GM12878 (cell line): ENCODE data around the gene NOTCH4. TPM values are rescaled to one million over a fixed set of nuclear protein-coding genes. Genes with fewer than 3 reads are reported as not detected.

Experiments
- ATAC-seq: fragments of 200-7000 bp; cut with Tn5 transposase; 3 replicates; pipeline ENCODE4 v1.9.1; 2020; ENCODE audit warnings: mild to moderate bottlenecking, moderate library complexity
- BruUV-seq: library from RNA; stranded (reverse); fragments of 400-500 nt; replicated peaks from 2 replicates; lab custom pipeline; 2021; lab: Mats Ljungman, UMichigan
- CTCF ChIA-PET: fragments of 300-600 bp; sonication (Branson Sonifier 250); formaldehyde crosslinking; extraction: SDS; loops from one replicate; lab custom pipeline; 2021; ENCODE audit warnings: inconsistent platforms; lab: Yijun Ruan, JAX
- POLR2A ChIA-PET: fragments of 350-600 bp; formaldehyde crosslinking; extraction: SDS; loops from one replicate; lab custom pipeline; 2021; ENCODE audit warnings: inconsistent platforms; lab: Charles Lee
- RAD21 ChIA-PET: fragments of 300-600 bp; sonication (Branson Sonifier 250); formaldehyde crosslinking; loops from one replicate; lab custom pipeline; 2023; ENCODE audit warnings: antibody characterized with exemption; ENCODE audit not compliant: unreplicated experiment; lab: Charles Lee
- SMC1A ChIA-PET: fragments of 300-600 bp; sonication (Branson Sonifier 250); formaldehyde crosslinking; loops from one replicate; lab custom pipeline; 2023; ENCODE audit not compliant: unreplicated experiment, uncharacterized antibody; lab: Charles Lee
- DNase-seq: peaks from one replicate; pipeline ENCODE4 v3.0.0-alpha.2; 2011; ENCODE audit warnings: low read depth, low spot score
- FAIRE-seq: peaks from 3 replicates; lab custom pipeline; 2011; peaks lifted over from hg19 to GRCh38; lab: Jason Lieb, UNC
- H2AFZ ChIP-seq: 2 replicates; pipeline ENCODE4 v1.6.0; 2011; ENCODE audit warnings: low read depth, low read length, control low read depth; ENCODE audit not compliant: control insufficient read depth
- H3K27ac ChIP-seq: 2 replicates; pipeline ENCODE4 v1.5.1; 2011; ENCODE audit warnings: control low read depth; ENCODE audit not compliant: control insufficient read depth, insufficient read depth
- H3K27me3 ChIP-seq, 2 experiments: replicated peaks in 1 of 2; 2 replicates each; pipeline versions ENCODE4 v1.6.0 to v1.6.1; 2011; ENCODE audit warnings: low read length in 1 of 2; ENCODE audit not compliant: control insufficient read depth in 2 of 2, insufficient read depth in 2 of 2
- H3K36me3 ChIP-seq, 2 experiments: 2 replicates each; pipeline ENCODE4 v1.5.1; 2011; ENCODE audit warnings: low read length in 1 of 2; ENCODE audit not compliant: control insufficient read depth in 2 of 2, insufficient read depth in 2 of 2
- H3K4me1 ChIP-seq: 2 replicates; pipeline ENCODE4 v1.6.1; 2011; ENCODE audit warnings: mild to moderate bottlenecking, low read length, moderate library complexity, mixed read lengths; ENCODE audit not compliant: control insufficient read depth, insufficient read depth
- H3K4me2 ChIP-seq: 2 replicates; pipeline ENCODE4 v1.6.0; 2011; ENCODE audit warnings: control low read depth; ENCODE audit not compliant: control insufficient read depth, insufficient read depth
- H3K4me3 ChIP-seq: fragments of 200-600 bp; sonication (generic); 2 replicates; pipeline ENCODE4 v1.5.1; 2016
- H3K79me2 ChIP-seq: 2 replicates; pipeline ENCODE4 v1.6.0; 2011; ENCODE audit warnings: low read length; ENCODE audit not compliant: control insufficient read depth, insufficient read depth
- H3K9ac ChIP-seq: 2 replicates; pipeline ENCODE4 v1.8.0; 2011; ENCODE audit warnings: low read length, control low read depth, mixed read lengths; ENCODE audit not compliant: control insufficient read depth, insufficient read depth
- H3K9me3 ChIP-seq: replicated peaks from 3 replicates; pipeline ENCODE4 v1.5.1; 2011; ENCODE audit warnings: mild to moderate bottlenecking, low read length; ENCODE audit not compliant: control insufficient read depth, insufficient read depth
- H4K20me1 ChIP-seq: 2 replicates; pipeline ENCODE4 v1.6.0; 2011; ENCODE audit not compliant: control insufficient read depth, insufficient read depth
- ATF7 ChIP-seq: fragments of 450-650 bp; IDR thresholded peaks from 2 replicates; pipeline ENCODE4 v1.6.1; 2016; ENCODE audit warnings: low read depth, mild to moderate bottlenecking
- CBFB ChIP-seq: IDR thresholded peaks from 2 replicates; pipeline ENCODE4 v1.6.1; 2016; ENCODE audit warnings: antibody characterized with exemption, low read depth
- CBX5 ChIP-seq: sonication (generic); IDR thresholded peaks from 2 replicates; pipeline ENCODE4 v1.6.1; 2016; ENCODE audit warnings: low read depth, moderate library complexity, mild to moderate bottlenecking, inconsistent platforms
- CEBPB ChIP-seq, 2 experiments: fragments of 150-350 bp in 1 of 2; IDR thresholded peaks; 2 replicates each; pipeline ENCODE4 v1.6.1; 2012 to 2014; ENCODE audit warnings: low read depth in 2 of 2, low read length in 2 of 2, borderline replicate concordance in 1 of 2, inconsistent platforms in 1 of 2
- CREM ChIP-seq: IDR thresholded peaks from 2 replicates; pipeline ENCODE4 v1.6.1; 2014; ENCODE audit warnings: antibody characterized with exemption, low read depth
- HDGF ChIP-seq: fragments of 450-650 bp; IDR thresholded peaks from 2 replicates; pipeline ENCODE4 v1.6.1; 2016; ENCODE audit warnings: antibody characterized with exemption
- MTA2 ChIP-seq: fragments of 450-650 bp; IDR thresholded peaks from 2 replicates; pipeline ENCODE4 v1.6.1; 2016; ENCODE audit warnings: low read depth, mild to moderate bottlenecking, moderate library complexity
- NBN ChIP-seq: fragments of 450-650 bp; IDR thresholded peaks from 2 replicates; pipeline ENCODE4 v1.6.1; 2016
- NR2C1 ChIP-seq: fragments of 450-650 bp; IDR thresholded peaks from 2 replicates; pipeline ENCODE4 v1.6.1; 2017; ENCODE audit warnings: antibody characterized with exemption, mild to moderate bottlenecking, moderate library complexity
- NRF1 ChIP-seq: conservative IDR thresholded peaks from 2 replicates; pipeline ENCODE4 v1.6.1; 2011; ENCODE audit warnings: mild to moderate bottlenecking, low read depth, low read length, improper control_type of control experiment
- TAF1 ChIP-seq: IDR thresholded peaks from 2 replicates; pipeline ENCODE4 v1.6.1; 2011; ENCODE audit warnings: mild to moderate bottlenecking, low read depth, low read length, borderline replicate concordance
- YY1 ChIP-seq: IDR thresholded peaks from 2 replicates; pipeline ENCODE4 v1.6.1; 2011; ENCODE audit warnings: low read depth, mild to moderate bottlenecking, low read length
- WGBS: methylation state at CpG from one replicate; pipeline ENCODE4 v1.1.6; 2016; ENCODE audit warnings: low lambda C conversion rate; ENCODE audit not compliant: insufficient replicate concordance, insufficient coverage; ENCODE audit errors: missing lambda C conversion rate; 5-methylcytosine and 5-hydroxymethylcytosine counted together
- in situ Hi-C: fragments of 300-500 bp; cut with MboI; formaldehyde crosslinking; loops from 9 replicates; pipeline ENCODE4 v1.14.3; 2018; ENCODE audit warnings: mixed read lengths
- intact Hi-C: fragments of 100-400 bp; cut with micrococcal nuclease; formaldehyde crosslinking; loops from one replicate; pipeline ENCODE4 v1.14.2; 2022; ENCODE audit not compliant: unreplicated experiment
- polyA plus RNA-seq, 11 experiments: library from polyadenylated mRNA; depleted of rRNA in 4 of 11; unstranded in 6 of 11; stranded (reverse) in 5 of 11; fragments of >200 nt; fragmentation: Nextera tagmentation in 4 of 11; fragmentation: Illumina TruSeq in 1 of 11; extraction: Ambion mirVana in 4 of 11; extraction: Trizol in 1 of 11; gene quantifications; 1 replicate in 1 of 11; 2 replicates in 10 of 11; pipeline versions ENCODE4 v1.2.1 to v1.2.3, GENCODE V29; 2011 to 2016; ENCODE audit warnings: inconsistent platforms in 2 of 11, missing spikeins in 2 of 11, low read depth in 1 of 11
- total RNA-seq, 4 experiments: library from RNA; depleted of rRNA in 3 of 4; stranded (reverse); fragments of >200 nt in 3 of 4; fragmentation: Illumina TruSeq in 1 of 4; extraction: Trizol in 1 of 4; gene quantifications; 2 replicates each; pipeline versions ENCODE4 v1.2.1 to v1.2.3, GENCODE V29; 2013 to 2021
- TF ChIP-seq, protein P1 (sequence below): fragments of 450-650 bp; IDR thresholded peaks from 2 replicates; pipeline ENCODE4 v1.6.1; 2017; ENCODE audit warnings: low read depth, mild to moderate bottlenecking, moderate library complexity
- TF ChIP-seq, protein P2 (sequence below): IDR thresholded peaks from 2 replicates; pipeline ENCODE4 v1.6.1; 2012; ENCODE audit warnings: low read depth, low read length, improper control_type of control experiment

The NOTCH4 gene
- total and polyA plus RNA-seq, 10 of the 15 experiments (the other 5 are each of a cell fraction or from before 2014, with no cell fraction given) = 0.66 to 3.3 (median 1.4) TPM

DNA sequence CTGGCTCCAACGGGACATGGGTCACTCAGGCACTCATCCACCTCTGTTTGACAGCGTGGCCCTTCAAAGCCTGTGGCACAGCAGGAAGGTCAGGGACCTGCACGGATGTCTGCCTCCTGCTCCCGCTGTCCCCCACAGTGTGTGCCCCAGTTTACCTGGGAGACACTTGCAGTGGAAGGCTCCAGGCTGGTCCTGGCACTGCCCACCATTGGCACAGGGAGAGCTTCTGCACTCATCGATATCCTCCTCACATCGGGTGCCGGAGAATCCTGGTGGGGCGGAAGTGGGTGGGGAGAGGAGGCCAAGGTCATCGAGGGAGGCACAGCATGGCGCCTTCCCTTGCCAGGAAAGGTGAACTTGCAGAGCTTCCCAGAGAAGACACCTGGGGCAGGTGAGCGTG, 6.9 kb downstream of the NOTCH4 start:
- 49% methylated on average over 11 of the region's 11 CpGs for WGBS
- TF ChIP-seq NR2C1 = no peak

DNA sequence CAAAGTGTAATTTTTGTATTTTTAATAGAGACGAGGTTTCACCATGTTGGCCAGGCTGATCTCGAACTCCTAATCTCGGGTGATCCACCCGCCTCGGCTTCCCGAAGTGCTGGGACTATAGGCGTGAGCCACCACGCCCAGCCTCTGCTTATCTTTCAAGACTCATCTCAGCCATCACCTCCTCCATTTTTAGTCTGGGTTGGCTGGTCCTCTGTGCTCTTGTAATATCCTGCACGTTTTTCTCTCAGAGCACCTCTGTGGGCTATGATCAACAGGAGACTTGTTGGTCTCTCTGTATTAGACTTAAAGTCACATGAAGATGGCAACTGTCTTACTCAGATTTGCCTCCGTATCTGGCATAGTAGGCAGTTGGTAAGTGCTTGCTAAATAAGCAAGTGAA, 7.6 kb downstream of the NOTCH4 start:
- FAIRE-seq (no peak), DNase-seq (no peak), ATAC-seq (no peak)
- no peaks in the 10 kb centered on the region for H3K9me3 ChIP-seq
- H3K4me2 ChIP-seq = no peak overlapping the region
- H3K27me3 ChIP-seq = peaks cover 3 to 4% of the 10 kb centered on the region in 2 experiments; a peak in 3 of 4 replicates
- no peaks in the 10 kb centered on the region for H3K36me3 ChIP-seq
- no peaks in the 10 kb centered on the region for H3K79me2 ChIP-seq
- no peaks in the 10 kb centered on the region for H3K4me1 ChIP-seq
- H3K27ac ChIP-seq = no peak overlapping the region
- SMC1A ChIA-PET = no interaction called here
- no peaks in the 10 kb centered on the region for H4K20me1 ChIP-seq
- in situ Hi-C loops (no loop called here), intact Hi-C loops (no loop called here)
- no peak overlapping the region for H3K9ac ChIP-seq
- no TSS peak for BruUV-seq
- WGBS = 48% methylated on average over 10 of the region's 10 CpGs
- CTCF ChIA-PET = no interaction called here
- POLR2A ChIA-PET = no interaction called here
- no peak overlapping the region for H2AFZ ChIP-seq
- TF ChIP-seq CEBPB (IDR thresholded peaks at IDR 0.05; ENCODE audit: borderline replicate concordance in 1 of 2, low read depth in 2 of 2, low read length in 2 of 2) (no peak), CREM (no peak), ATF7 (no peak), YY1 (no peak), CBFB (no peak), NBN (no peak), CBX5 (no peak), MTA2 (no peak), NRF1 (no peak), TAF1 (no peak), HDGF (no peak)
- TF ChIP-seq, protein P1, sequence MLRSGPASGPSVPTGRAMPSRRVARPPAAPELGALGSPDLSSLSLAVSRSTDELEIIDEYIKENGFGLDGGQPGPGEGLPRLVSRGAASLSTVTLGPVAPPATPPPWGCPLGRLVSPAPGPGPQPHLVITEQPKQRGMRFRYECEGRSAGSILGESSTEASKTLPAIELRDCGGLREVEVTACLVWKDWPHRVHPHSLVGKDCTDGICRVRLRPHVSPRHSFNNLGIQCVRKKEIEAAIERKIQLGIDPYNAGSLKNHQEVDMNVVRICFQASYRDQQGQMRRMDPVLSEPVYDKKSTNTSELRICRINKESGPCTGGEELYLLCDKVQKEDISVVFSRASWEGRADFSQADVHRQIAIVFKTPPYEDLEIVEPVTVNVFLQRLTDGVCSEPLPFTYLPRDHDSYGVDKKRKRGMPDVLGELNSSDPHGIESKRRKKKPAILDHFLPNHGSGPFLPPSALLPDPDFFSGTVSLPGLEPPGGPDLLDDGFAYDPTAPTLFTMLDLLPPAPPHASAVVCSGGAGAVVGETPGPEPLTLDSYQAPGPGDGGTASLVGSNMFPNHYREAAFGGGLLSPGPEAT = no peak
- TF ChIP-seq, protein P2, sequence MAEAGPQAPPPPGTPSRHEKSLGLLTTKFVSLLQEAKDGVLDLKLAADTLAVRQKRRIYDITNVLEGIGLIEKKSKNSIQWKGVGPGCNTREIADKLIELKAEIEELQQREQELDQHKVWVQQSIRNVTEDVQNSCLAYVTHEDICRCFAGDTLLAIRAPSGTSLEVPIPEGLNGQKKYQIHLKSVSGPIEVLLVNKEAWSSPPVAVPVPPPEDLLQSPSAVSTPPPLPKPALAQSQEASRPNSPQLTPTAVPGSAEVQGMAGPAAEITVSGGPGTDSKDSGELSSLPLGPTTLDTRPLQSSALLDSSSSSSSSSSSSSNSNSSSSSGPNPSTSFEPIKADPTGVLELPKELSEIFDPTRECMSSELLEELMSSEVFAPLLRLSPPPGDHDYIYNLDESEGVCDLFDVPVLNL = no peak
- RAD21 ChIA-PET = no interaction called here
- H3K4me3 ChIP-seq = no peak overlapping the region

More for the DNA sequence above, 6.9 kb downstream of the NOTCH4 start:
- Histone ChIP-seq H3K27ac (no peak overlapping the region), H4K20me1 (no peaks in the 10 kb centered on the region), H3K4me3 (no peak overlapping the region), H3K9me3 (no peaks in the 10 kb centered on the region), H3K27me3 (peaks cover 3 to 4% of the 10 kb centered on the region in 2 experiments; a peak in 3 of 4 replicates), H2AFZ (no peak overlapping the region), H3K4me1 (no peaks in the 10 kb centered on the region), H3K9ac (no peak overlapping the region), H3K36me3 (no peaks in the 10 kb centered on the region), H3K4me2 (no peak overlapping the region), H3K79me2 (no peaks in the 10 kb centered on the region)
- no peak for FAIRE-seq
- in situ Hi-C loops (no loop called here), intact Hi-C loops (no loop called here)
- CTCF ChIA-PET = interaction anchor here (2.1 kb wide), 1 partner anchor 98 kb away, joined by 4 read pairs; no protein-coding TSS in a partner anchor
- no peak for ATAC-seq
- DNase-seq = no peak
- SMC1A ChIA-PET = no interaction called here
- RAD21 ChIA-PET = no interaction called here
- POLR2A ChIA-PET = no interaction called here
- no TSS peak for BruUV-seq
